ENCODE data around the gene RPEL1. TPM values are rescaled to one million over a fixed set of nuclear protein-coding genes. Genes with fewer than 3 reads are reported as not detected.
"Not testable (repeated sequence)": the region's sequence is repeated elsewhere in the genome, so short reads cannot be mapped to it uniquely, and the experiment has no call there.

RPEL1 gene
- total RNA-seq, 4 donors from 2014 or later = not detected

DNA sequence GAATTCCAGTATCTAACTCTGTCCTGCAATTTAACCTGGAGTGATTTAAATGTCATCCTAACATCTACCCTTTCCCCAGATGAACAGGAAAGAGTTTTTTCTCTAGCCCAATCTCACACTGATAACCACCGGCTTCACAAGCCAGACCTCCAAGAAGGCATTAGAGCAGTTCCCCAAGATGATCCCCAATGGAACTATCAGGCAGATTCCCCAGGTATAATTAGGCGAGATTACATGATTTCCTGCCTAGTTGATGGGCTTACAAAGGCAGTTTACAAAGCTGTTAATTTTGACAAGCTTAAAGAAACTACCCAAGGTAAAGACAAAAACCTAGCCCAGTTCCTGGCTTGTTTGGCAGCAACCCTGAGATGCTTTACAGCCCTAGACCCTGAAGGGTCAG is 38.5 kb upstream of the RPEL1 start:
- H3K4me3 ChIP-seq = no peak overlapping the region
- no peaks in the 10 kb centered on the region for H3K4me1 ChIP-seq
- H3K27ac ChIP-seq = no peak overlapping the region
- H3K27me3 ChIP-seq = no peaks in the 10 kb centered on the region
- H3K36me3 ChIP-seq = no peaks in the 10 kb centered on the region
- in situ Hi-C loops (cut with MboI; ENCODE audit: low pct_ligation_motif_present in 1 of 4, low pct_unique_long_range_greater_than_20kb in 1 of 4, low sequenced_read_pairs in 3 of 4) (no loop called here), intact Hi-C loops (cut with DNase I; ENCODE audit: low total_unique reads) (no loop called here)
- TF ChIP-seq EP300 (IDR thresholded peaks at IDR 0.05; ENCODE audit: low read depth) (no peak), POLR2A (IDR thresholded peaks at IDR 0.05) (no peak), POLR2AphosphoS5 (IDR thresholded peaks at IDR 0.05) (no peak)
- TF ChIP-seq, protein P1, sequence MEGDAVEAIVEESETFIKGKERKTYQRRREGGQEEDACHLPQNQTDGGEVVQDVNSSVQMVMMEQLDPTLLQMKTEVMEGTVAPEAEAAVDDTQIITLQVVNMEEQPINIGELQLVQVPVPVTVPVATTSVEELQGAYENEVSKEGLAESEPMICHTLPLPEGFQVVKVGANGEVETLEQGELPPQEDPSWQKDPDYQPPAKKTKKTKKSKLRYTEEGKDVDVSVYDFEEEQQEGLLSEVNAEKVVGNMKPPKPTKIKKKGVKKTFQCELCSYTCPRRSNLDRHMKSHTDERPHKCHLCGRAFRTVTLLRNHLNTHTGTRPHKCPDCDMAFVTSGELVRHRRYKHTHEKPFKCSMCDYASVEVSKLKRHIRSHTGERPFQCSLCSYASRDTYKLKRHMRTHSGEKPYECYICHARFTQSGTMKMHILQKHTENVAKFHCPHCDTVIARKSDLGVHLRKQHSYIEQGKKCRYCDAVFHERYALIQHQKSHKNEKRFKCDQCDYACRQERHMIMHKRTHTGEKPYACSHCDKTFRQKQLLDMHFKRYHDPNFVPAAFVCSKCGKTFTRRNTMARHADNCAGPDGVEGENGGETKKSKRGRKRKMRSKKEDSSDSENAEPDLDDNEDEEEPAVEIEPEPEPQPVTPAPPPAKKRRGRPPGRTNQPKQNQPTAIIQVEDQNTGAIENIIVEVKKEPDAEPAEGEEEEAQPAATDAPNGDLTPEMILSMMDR (IDR thresholded peaks at IDR 0.05) = no peak
- WGBS, 2 donors (ENCODE audit: low coverage in 1 of 2) = 60 to 63% methylated on average over 1 to 2 of the region's 2 CpGs
- DNase-seq = no peak
- peaks cover 6 to 7% of the 10 kb centered on the region in 2 donors for H3K9me3 ChIP-seq

DNA sequence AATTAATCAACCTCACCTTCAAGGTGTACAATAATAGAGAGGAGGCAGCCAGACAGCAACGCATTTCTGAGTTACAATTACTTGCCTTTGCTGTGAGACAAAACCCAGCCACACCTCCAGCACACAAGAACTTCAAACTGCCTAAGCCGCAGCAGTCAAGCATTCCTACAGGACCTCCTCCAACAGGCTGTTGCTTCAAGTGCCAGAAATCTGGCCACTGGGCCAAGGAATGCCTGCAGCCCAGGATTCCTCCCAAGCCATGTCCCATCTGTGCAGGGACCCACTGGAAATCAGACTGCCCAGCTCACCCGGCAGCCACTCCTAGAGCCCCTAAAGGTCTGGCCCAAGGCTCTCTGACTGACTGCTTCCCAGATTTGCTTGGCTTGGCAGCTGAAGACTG is 38.0 kb upstream of the RPEL1 start:
- DNase-seq = not testable (repeated sequence)

DNA sequence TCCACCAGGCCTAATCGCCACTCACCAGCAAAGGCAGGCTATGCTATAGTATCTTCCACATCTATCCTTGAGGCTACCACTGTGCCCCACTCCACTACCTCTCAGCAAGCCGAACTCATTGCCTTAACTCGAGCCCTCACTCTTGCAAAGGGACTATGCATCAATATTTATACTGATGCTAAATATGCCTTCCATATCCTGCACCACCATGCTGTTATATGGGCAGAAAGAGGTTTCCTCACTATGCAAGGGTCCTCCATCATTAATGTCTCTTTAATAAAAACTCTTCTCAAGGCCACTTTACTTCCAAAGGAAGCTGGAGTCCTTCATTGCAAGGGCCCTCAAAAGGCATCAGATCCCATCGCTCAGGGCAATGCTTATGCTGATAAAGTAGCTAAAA is 35.4 kb upstream of the RPEL1 start:
- H3K4me3 ChIP-seq; in situ Hi-C loops (cut with MboI; ENCODE audit: low pct_ligation_motif_present in 1 of 4, low pct_unique_long_range_greater_than_20kb in 1 of 4, low sequenced_read_pairs in 3 of 4); H3K27me3 ChIP-seq; H3K36me3 ChIP-seq; H3K27ac ChIP-seq; H3K9me3 ChIP-seq; DNase-seq; H3K4me1 ChIP-seq; intact Hi-C loops (cut with DNase I; ENCODE audit: low total_unique reads): not testable (repeated sequence)
- 81 to 87% methylated on average over 4 of the region's 4 CpGs for WGBS, 2 donors (ENCODE audit: low coverage in 1 of 2)

More for the DNA sequence above, 38.0 kb upstream of the RPEL1 start:
- H3K36me3 ChIP-seq; in situ Hi-C loops (cut with MboI; ENCODE audit: low pct_ligation_motif_present in 1 of 4, low pct_unique_long_range_greater_than_20kb in 1 of 4, low sequenced_read_pairs in 3 of 4); H3K27me3 ChIP-seq; H3K4me3 ChIP-seq; H3K9me3 ChIP-seq; H3K4me1 ChIP-seq; H3K27ac ChIP-seq; intact Hi-C loops (cut with DNase I; ENCODE audit: low total_unique reads): not testable (repeated sequence)
- WGBS, 2 donors (ENCODE audit: low coverage in 1 of 2) = 67% methylated on average over 3 of the region's 3 CpGs; no CpG with 5 or more reads in 1 of the 2 donors

DNA sequence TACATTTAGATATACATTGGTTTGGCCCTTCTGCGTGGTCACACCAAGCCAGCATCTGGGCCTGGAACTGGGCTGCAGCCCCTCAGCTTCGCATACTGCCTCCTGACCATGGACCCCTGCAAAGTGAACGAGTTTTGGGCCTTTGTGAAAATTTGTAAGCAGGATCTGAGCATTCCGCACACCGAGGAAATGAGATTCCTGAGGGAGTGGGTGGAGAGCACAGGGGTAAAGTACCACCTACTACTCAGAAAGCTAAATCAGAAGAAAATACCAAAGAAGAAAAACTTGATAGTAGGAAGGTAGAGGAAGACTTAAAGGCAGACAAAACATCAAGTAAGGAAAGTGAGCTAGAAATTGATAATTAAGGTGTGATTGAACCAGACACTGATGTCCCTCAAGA is 30.1 kb upstream of the RPEL1 start:
- 86 to 87% methylated on average over 4 to 5 of the region's 5 CpGs for WGBS, 2 donors (ENCODE audit: low coverage in 1 of 2)
- intact Hi-C loops (cut with DNase I; ENCODE audit: low total_unique reads) = no loop called here
- DNase-seq = no peak

DNA sequence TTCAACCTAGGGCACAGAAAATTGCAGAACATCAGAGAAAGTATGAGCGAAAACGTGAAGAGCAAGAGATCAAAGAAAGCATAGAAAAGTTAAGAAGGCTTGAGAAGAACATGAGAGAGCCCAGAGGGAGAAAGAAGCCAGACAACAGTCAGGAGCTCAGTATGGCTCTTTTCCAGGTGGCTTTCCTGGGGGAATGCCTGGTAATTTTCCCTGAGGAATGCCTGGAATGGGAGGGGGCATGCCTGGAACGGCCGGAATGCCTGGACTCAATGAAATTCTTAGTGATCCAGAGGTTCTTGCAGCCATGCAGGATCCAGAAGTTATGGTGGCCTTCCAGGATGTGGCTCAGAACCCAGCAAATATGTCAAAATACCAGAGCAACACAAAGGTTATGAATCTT is 29.3 kb upstream of the RPEL1 start:
- H3K27ac ChIP-seq; H3K27me3 ChIP-seq; DNase-seq; H3K36me3 ChIP-seq; H3K4me1 ChIP-seq; in situ Hi-C loops (cut with MboI; ENCODE audit: low pct_ligation_motif_present in 1 of 4, low pct_unique_long_range_greater_than_20kb in 1 of 4, low sequenced_read_pairs in 3 of 4); H3K4me3 ChIP-seq; H3K9me3 ChIP-seq; intact Hi-C loops (cut with DNase I; ENCODE audit: low total_unique reads): not testable (repeated sequence)
- 51 to 69% methylated on average over 2 to 4 of the region's 4 CpGs for WGBS, 2 donors (ENCODE audit: low coverage in 1 of 2)

More for the DNA sequence above, 30.1 kb upstream of the RPEL1 start:
- TF ChIP-seq POLR2AphosphoS5 (IDR thresholded peaks at IDR 0.05) (no peak), EP300 (IDR thresholded peaks at IDR 0.05; ENCODE audit: low read depth) (no peak), POLR2A (IDR thresholded peaks at IDR 0.05) (no peak)
- TF ChIP-seq, protein P1 (IDR thresholded peaks at IDR 0.05) = no peak
- H3K9me3 ChIP-seq = peaks cover 0 to under 1% of the 10 kb centered on the region in 2 donors
- H3K36me3 ChIP-seq = no peaks in the 10 kb centered on the region
- no peak overlapping the region for H3K4me3 ChIP-seq
- no peaks in the 10 kb centered on the region for H3K4me1 ChIP-seq
- no peaks in the 10 kb centered on the region for H3K27me3 ChIP-seq
- in situ Hi-C loops (cut with MboI; ENCODE audit: low pct_ligation_motif_present in 1 of 4, low pct_unique_long_range_greater_than_20kb in 1 of 4, low sequenced_read_pairs in 3 of 4) = no loop called here
- H3K27ac ChIP-seq = no peak overlapping the region

DNA sequence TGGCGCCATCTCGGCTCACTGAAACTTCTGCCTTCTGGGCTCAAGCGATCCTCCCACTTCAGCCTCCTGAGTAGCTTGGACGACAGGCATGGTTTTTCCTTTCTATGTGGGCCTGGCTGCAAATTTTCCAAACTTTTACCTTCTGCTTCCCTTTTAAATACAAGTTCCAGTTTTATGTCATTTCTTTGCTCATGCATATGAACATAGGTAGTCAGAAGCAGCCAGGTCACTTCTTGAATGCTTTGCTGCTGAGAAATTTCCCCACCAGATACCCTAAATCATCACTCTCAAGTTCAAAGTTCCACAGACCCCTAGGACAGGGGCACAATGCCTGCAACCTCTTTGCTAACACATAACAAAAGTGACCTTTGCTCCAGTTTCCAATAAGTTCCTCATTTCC is 21.6 kb upstream of the RPEL1 start:
- in situ Hi-C loops (cut with MboI; ENCODE audit: low pct_ligation_motif_present in 1 of 4, low pct_unique_long_range_greater_than_20kb in 1 of 4, low sequenced_read_pairs in 3 of 4) = no loop called here
- 98% methylated on average over 4 of the region's 4 CpGs; no CpG with 5 or more reads in 1 of the 2 donors for WGBS, 2 donors (ENCODE audit: low coverage in 1 of 2)
- intact Hi-C loops (cut with DNase I; ENCODE audit: low total_unique reads) = no loop called here

DNA sequence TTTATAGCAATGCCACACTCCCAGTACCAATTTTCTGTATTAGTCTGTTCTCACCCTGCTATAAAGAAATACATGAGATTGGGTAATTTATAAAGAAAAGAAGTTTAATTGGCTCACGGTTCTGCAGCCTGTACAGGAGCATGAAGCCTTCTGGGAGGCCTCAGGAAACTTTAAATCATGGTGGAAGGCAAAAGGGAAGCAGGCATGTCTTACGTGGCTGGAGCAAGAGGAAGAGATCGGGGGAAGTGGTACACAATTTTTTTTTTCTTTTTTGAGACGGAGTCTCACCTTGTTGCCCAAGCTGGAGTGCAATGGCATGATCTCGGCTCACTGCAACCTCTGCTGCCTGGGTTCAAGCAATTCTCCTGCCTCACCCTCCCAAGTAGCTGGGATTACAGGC is 21.0 kb upstream of the RPEL1 start:
- intact Hi-C loops (cut with DNase I; ENCODE audit: low total_unique reads) = not testable (repeated sequence)
- in situ Hi-C loops (cut with MboI; ENCODE audit: low pct_ligation_motif_present in 1 of 4, low pct_unique_long_range_greater_than_20kb in 1 of 4, low sequenced_read_pairs in 3 of 4) = loop anchor here in 3 of 4 donors (25.0 kb wide), 3 partner anchors 112 to 312 kb away; partner anchors contain the start of gene CNNM2 (in 1 of the 3)
- 72 to 82% methylated on average over 3 to 5 of the region's 5 CpGs for WGBS, 2 donors (ENCODE audit: low coverage in 1 of 2)

More for the DNA sequence above, 21.6 kb upstream of the RPEL1 start:
- DNase-seq = no peak
- TF ChIP-seq POLR2A (IDR thresholded peaks at IDR 0.05) = no peak
- TF ChIP-seq POLR2AphosphoS5 (IDR thresholded peaks at IDR 0.05) = no peak
- TF ChIP-seq EP300 (IDR thresholded peaks at IDR 0.05; ENCODE audit: low read depth) = no peak
- TF ChIP-seq, protein P1 (IDR thresholded peaks at IDR 0.05) = no peak
- Histone ChIP-seq H3K9me3 (peaks cover 9 to 13% of the 10 kb centered on the region in 2 donors), H3K4me3 (no peak overlapping the region), H3K27ac (no peak overlapping the region), H3K4me1 (peaks cover 4 to 35% (median 11%) of the 10 kb centered on the region in 4 donors), H3K27me3 (no peaks in the 10 kb centered on the region), H3K36me3 (no peaks in the 10 kb centered on the region)

More for the DNA sequence above, 21.0 kb upstream of the RPEL1 start:
- H3K27me3 ChIP-seq, H3K4me3 ChIP-seq, DNase-seq, H3K27ac ChIP-seq, H3K36me3 ChIP-seq: not testable (repeated sequence)
- Histone ChIP-seq H3K4me1 (peaks cover 4 to 36% (median 11%) of the 10 kb centered on the region in 4 donors), H3K9me3 (peaks cover 9 to 13% of the 10 kb centered on the region in 2 donors)
